Upper lobe of left lung (tissue), 6 donors: Measurements from ENCODE around the gene IFT57. TPM values are rescaled to one million over a fixed set of nuclear protein-coding genes. Genes with fewer than 3 reads are reported as not detected.

ENCODE experiments used
- ATAC-seq, 2 donors: fragments of 200-7000 bp; cut with Tn5 transposase; one replicate each; pipeline ENCODE4 v1.9.1; 2022; ENCODE audit warnings: mild to moderate bottlenecking in 2 of 2, moderate library complexity in 2 of 2; ENCODE audit not compliant: low FRiP score in 2 of 2
- DNase-seq, 2 donors: peaks; one replicate each; pipeline ENCODE4 v3.0.0-alpha.2; 2019 to 2020
- H3K27ac ChIP-seq, 4 donors: fragments of 200-600 bp; sonication (generic); one replicate each; pipeline ENCODE4 v1.5.1; 2016 to 2019
- H3K27me3 ChIP-seq, 4 donors: fragments of 200-600 bp; sonication (generic); one replicate each; pipeline ENCODE4 v1.5.1; 2017 to 2019
- H3K36me3 ChIP-seq, 4 donors: fragments of 200-600 bp; sonication (generic); one replicate each; pipeline ENCODE4 v1.5.1; 2016 to 2019
- H3K4me1 ChIP-seq, 4 donors: fragments of 200-600 bp; sonication (generic); one replicate each; pipeline ENCODE4 v1.5.1; 2018 to 2019
- H3K4me3 ChIP-seq, 4 donors: fragments of 200-600 bp; sonication (generic); one replicate each; pipeline ENCODE4 v1.5.1; 2017 to 2019; ENCODE audit warnings: mild to moderate bottlenecking in 2 of 4, moderate library complexity in 1 of 4
- H3K9me3 ChIP-seq, 4 donors: fragments of 200-600 bp; sonication (generic); one replicate each; pipeline ENCODE4 v1.5.1; 2018 to 2019
- CTCF ChIP-seq, 6 experiments: fragments of 450-650 bp in 4 of 6; fragments of 200-600 bp in 2 of 6; sonication (generic) in 2 of 6; IDR thresholded peaks; one replicate each; pipeline ENCODE4 v1.5.1; 2016 to 2019; ENCODE audit warnings: antibody characterized with exemption in 6 of 6
- EP300 ChIP-seq, 4 donors: sonication (generic); formaldehyde crosslinking; IDR thresholded peaks; one replicate each; pipeline ENCODE4 v1.5.1; 2017; ENCODE audit warnings: antibody characterized with exemption in 4 of 4, control low read depth in 2 of 4
- POLR2A ChIP-seq, 4 donors: fragments of 450-650 bp; IDR thresholded peaks; one replicate each; pipeline ENCODE4 v1.5.1; 2016 to 2017; ENCODE audit warnings: antibody characterized with exemption in 4 of 4, mild to moderate bottlenecking in 2 of 4
- POLR2AphosphoS5 ChIP-seq, 2 donors: sonication (generic); formaldehyde crosslinking; IDR thresholded peaks; one replicate each; pipeline ENCODE4 v1.5.1; 2017; ENCODE audit warnings: antibody characterized with exemption in 2 of 2
- WGBS, 2 donors: methylation state at CpG; one replicate each; pipeline ENCODE4 v1.1.5; 2017 to 2018; 5-methylcytosine and 5-hydroxymethylcytosine counted together
- total RNA-seq, 6 donors: library from RNA; depleted of rRNA in 4 of 6; stranded (reverse); fragments of >200 nt in 4 of 6; gene quantifications; one replicate each; pipeline versions ENCODE4 v1.1.0 to v1.2.1, GENCODE V29; 2016 to 2021
- donor health status: DM: no; HTN: no; CAD: no; lungs with moderate emphysema.
- donor health status: DM: no; HTN: yes; CAD: no; lungs with severe emphysema.

Gene IFT57
- total RNA-seq, 6 donors from 2014 or later, result 118 to 467 (median 232) TPM

GRCh38 chr3:108117241-108117775 lies 104.9 kb downstream of the IFT57 start:
- TF ChIP-seq POLR2AphosphoS5 (IDR thresholded peaks at IDR 0.05) (no peak), EP300 (IDR thresholded peaks at IDR 0.05) (no peak), POLR2A (IDR thresholded peaks at IDR 0.05) (no peak), CTCF (IDR thresholded peaks at IDR 0.05) (no peak)
- Histone ChIP-seq H3K27me3 (no peaks in the 10 kb centered on the region), H3K36me3 (no peaks in the 10 kb centered on the region), H3K9me3 (no peaks in the 10 kb centered on the region), H3K27ac (no peak overlapping the region), H3K4me1 (no peaks in the 10 kb centered on the region), H3K4me3 (no peak overlapping the region)
- no peak for ATAC-seq
- WGBS, 2 donors, result 70 to 71% methylated on average over 6 of the region's 6 CpGs
- no peak for DNase-seq

GRCh38 chr3:108114423-108115065 lies 107.7 kb downstream of the IFT57 start:
- TF ChIP-seq POLR2AphosphoS5 (IDR thresholded peaks at IDR 0.05), result no peak
- Histone ChIP-seq H3K27me3 (no peaks in the 10 kb centered on the region), H3K27ac (no peak overlapping the region), H3K4me3 (no peak overlapping the region), H3K4me1 (no peaks in the 10 kb centered on the region), H3K36me3 (no peaks in the 10 kb centered on the region), H3K9me3 (no peaks in the 10 kb centered on the region)
- ATAC-seq (no peak), DNase-seq (no peak)
- WGBS, 2 donors, result 83% methylated on average over 16 of the region's 16 CpGs

DNA sequence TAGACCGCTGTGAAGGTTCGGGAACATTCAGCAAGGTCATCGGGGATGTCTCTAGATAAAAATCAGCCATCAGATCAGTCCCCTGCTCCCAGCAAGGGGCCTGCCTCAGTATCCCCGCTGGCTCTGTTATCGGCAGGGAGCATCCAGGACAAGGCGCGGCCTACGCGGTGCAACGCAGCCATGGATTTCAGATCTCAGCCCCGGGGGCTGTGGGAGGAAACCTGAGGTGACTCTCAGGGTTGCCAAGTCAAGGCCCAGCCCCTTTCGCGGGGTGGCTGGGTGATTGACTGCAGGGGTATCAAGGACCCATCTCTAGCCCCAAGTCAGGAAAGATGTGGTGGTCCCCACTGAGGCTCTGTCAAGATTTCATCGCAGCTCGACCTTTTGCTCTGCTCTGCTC lies 108.2 kb downstream of the IFT57 start:
- H3K4me3 ChIP-seq, result no peak overlapping the region
- H3K9me3 ChIP-seq, result no peaks in the 10 kb centered on the region
- DNase-seq (peak in 1 of 2 donors; percentile 54), ATAC-seq (no peak)
- H3K27me3 ChIP-seq, result no peaks in the 10 kb centered on the region
- H3K27ac ChIP-seq, result no peak overlapping the region
- TF ChIP-seq EP300 (IDR thresholded peaks at IDR 0.05) (no peak), POLR2A (IDR thresholded peaks at IDR 0.05) (no peak), POLR2AphosphoS5 (IDR thresholded peaks at IDR 0.05) (no peak), CTCF (IDR thresholded peaks at IDR 0.05) (no peak)
- no peaks in the 10 kb centered on the region for H3K4me1 ChIP-seq
- WGBS, 2 donors, result 94 to 96% methylated on average over 9 to 15 of the region's 15 CpGs
- no peaks in the 10 kb centered on the region for H3K36me3 ChIP-seq

- Histone ChIP-seq H3K4me1 (no peaks in the 10 kb centered on the region), H3K27ac (no peak overlapping the region), H3K36me3 (no peaks in the 10 kb centered on the region), H3K9me3 (no peaks in the 10 kb centered on the region), H3K4me3 (no peak overlapping the region), H3K27me3 (no peaks in the 10 kb centered on the region)
- WGBS, 2 donors, result 92 to 94% methylated on average over 3 of the region's 3 CpGs
- TF ChIP-seq CTCF (IDR thresholded peaks at IDR 0.05), result no peak
- no peak for DNase-seq
- ATAC-seq, result no peak
Observed at GRCh38 chr3:108110934-108111333, 111.3 kb downstream of the IFT57 start.

Other genes with a start within 250 kb of the IFT57 start
- gene CD47, start 131.4 kb downstream of the IFT57 start, total RNA-seq, result 100 to 1,000 TPM in 4 of 6 donors, 10 to 100 TPM in 2; 79.6 to 352 (median 229) TPM
- 10 to 100 TPM in 1 of 6 donors, 1 to 10 TPM in 3, under 1 TPM in 2; 0.26 to 13.7 (median 3.1) TPM for gene HHLA2, start 74.1 kb upstream of the IFT57 start, total RNA-seq